Stimulated activated naive CD8-positive, alpha-beta T cell treated with anti-CD3 and anti-CD28 coated beads, Interleukin-15, Interleukin-2, amounts not matched to agents 100 ng/mL and 50 ng/mL, for 24 hours (primary cell): ENCODE results near the gene SFT2D3.
A peak's percentile ranks its signal among the peaks of the same experiment; 100 is the strongest.
"Not testable (repeated sequence)": the region's sequence is repeated elsewhere in the genome, so short reads cannot be mapped to it uniquely, and the experiment has no call there.

Source experiments
- H3K27ac Mint-ChIP-seq: one replicate; pipeline ENCODE4 v1.8.0; 2021; ENCODE audit warnings: mild to moderate bottlenecking, mixed read lengths
- H3K27me3 Mint-ChIP-seq: one replicate; pipeline ENCODE4 v1.8.0; 2021; ENCODE audit warnings: mixed read lengths
- H3K36me3 Mint-ChIP-seq: one replicate; pipeline ENCODE4 v1.8.0; 2021; ENCODE audit warnings: low read depth, mixed read lengths
- H3K4me1 Mint-ChIP-seq: one replicate; pipeline ENCODE4 v1.8.0; 2021; ENCODE audit warnings: low read depth, mixed read lengths
- H3K4me3 Mint-ChIP-seq: one replicate; pipeline ENCODE4 v1.8.0; 2021; ENCODE audit warnings: mild to moderate bottlenecking, mixed read lengths
- H3K9me3 Mint-ChIP-seq: one replicate; pipeline ENCODE4 v1.8.0; 2021; ENCODE audit warnings: mixed read lengths

Gene SFT2D3

GRCh38 chr2:127733113-127733815 is 32.0 kb downstream of the SFT2D3 start:
- H3K4me1 Mint-ChIP-seq: peaks cover 10% of the 10 kb centered on the region
- no peaks in the 10 kb centered on the region for H3K27me3 Mint-ChIP-seq
- H3K27ac Mint-ChIP-seq: no peak overlapping the region
- H3K4me3 Mint-ChIP-seq: no peak overlapping the region
- peaks cover 31% of the 10 kb centered on the region for H3K36me3 Mint-ChIP-seq
- no peaks in the 10 kb centered on the region for H3K9me3 Mint-ChIP-seq

- Mint-ChIP-seq H3K27me3 (no peaks in the 10 kb centered on the region), H3K27ac (no peak overlapping the region), H3K36me3 (peaks cover 39% of the 10 kb centered on the region), H3K4me1 (peaks cover 13% of the 10 kb centered on the region), H3K4me3 (no peak overlapping the region), H3K9me3 (no peaks in the 10 kb centered on the region)
Measured at GRCh38 chr2:127733816-127734537, 32.7 kb downstream of the SFT2D3 start.

GRCh38 chr2:127735044-127735443 is 33.7 kb downstream of the SFT2D3 start:
- H3K4me1 Mint-ChIP-seq: peaks cover 18% of the 10 kb centered on the region
- no peaks in the 10 kb centered on the region for H3K9me3 Mint-ChIP-seq
- H3K27me3 Mint-ChIP-seq: no peaks in the 10 kb centered on the region
- H3K27ac Mint-ChIP-seq: no peak overlapping the region
- H3K36me3 Mint-ChIP-seq: peaks cover 43% of the 10 kb centered on the region
- H3K4me3 Mint-ChIP-seq: no peak overlapping the region

- H3K9me3 Mint-ChIP-seq: no peaks in the 10 kb centered on the region
- peaks cover 46% of the 10 kb centered on the region for H3K36me3 Mint-ChIP-seq
- H3K4me1 Mint-ChIP-seq: peaks cover 22% of the 10 kb centered on the region
- H3K27ac Mint-ChIP-seq: no peak overlapping the region
- no peaks in the 10 kb centered on the region for H3K27me3 Mint-ChIP-seq
- H3K4me3 Mint-ChIP-seq: no peak overlapping the region
Measured at GRCh38 chr2:127735537-127736399, 34.5 kb downstream of the SFT2D3 start.

- H3K36me3 Mint-ChIP-seq: peaks cover 58% of the 10 kb centered on the region
- no peaks in the 10 kb centered on the region for H3K9me3 Mint-ChIP-seq
- no peak overlapping the region for H3K4me3 Mint-ChIP-seq
- H3K27ac Mint-ChIP-seq: no peak overlapping the region
- peaks cover 37% of the 10 kb centered on the region for H3K4me1 Mint-ChIP-seq
- H3K27me3 Mint-ChIP-seq: no peaks in the 10 kb centered on the region
Measured at GRCh38 chr2:127737892-127738291, 36.6 kb downstream of the SFT2D3 start.

- Mint-ChIP-seq H3K27me3 (no peaks in the 10 kb centered on the region), H3K9me3 (no peaks in the 10 kb centered on the region), H3K27ac (no peak overlapping the region), H3K36me3 (peaks cover 77% of the 10 kb centered on the region), H3K4me1 (peaks cover 57% of the 10 kb centered on the region), H3K4me3 (no peak overlapping the region)
Measured at GRCh38 chr2:127739800-127740199, 38.5 kb downstream of the SFT2D3 start.

GRCh38 chr2:127740665-127741288 is 39.5 kb downstream of the SFT2D3 start:
- H3K9me3 Mint-ChIP-seq: no peaks in the 10 kb centered on the region
- H3K27ac Mint-ChIP-seq: peak overlapping the region; percentile 43
- peaks cover 61% of the 10 kb centered on the region for H3K4me1 Mint-ChIP-seq
- H3K4me3 Mint-ChIP-seq: no peak overlapping the region
- H3K36me3 Mint-ChIP-seq: peaks cover 81% of the 10 kb centered on the region
- no peaks in the 10 kb centered on the region for H3K27me3 Mint-ChIP-seq

- Mint-ChIP-seq H3K27ac (no peak overlapping the region), H3K9me3 (no peaks in the 10 kb centered on the region), H3K27me3 (no peaks in the 10 kb centered on the region), H3K36me3 (peaks cover 74% of the 10 kb centered on the region), H3K4me1 (peaks cover 50% of the 10 kb centered on the region), H3K4me3 (no peak overlapping the region)
Measured at GRCh38 chr2:127743477-127744026, 42.3 kb downstream of the SFT2D3 start.

GRCh38 chr2:127747621-127748020 is 46.3 kb downstream of the SFT2D3 start:
- Mint-ChIP-seq H3K27ac (no peak overlapping the region), H3K27me3 (no peaks in the 10 kb centered on the region), H3K9me3 (no peaks in the 10 kb centered on the region), H3K4me3 (no peak overlapping the region), H3K4me1 (peaks cover 38% of the 10 kb centered on the region), H3K36me3 (peaks cover 55% of the 10 kb centered on the region)

- peak overlapping the region; percentile 53 for H3K27ac Mint-ChIP-seq
- H3K9me3 Mint-ChIP-seq, H3K4me3 Mint-ChIP-seq, H3K27me3 Mint-ChIP-seq: not testable (repeated sequence)
- H3K36me3 Mint-ChIP-seq: peaks cover 41% of the 10 kb centered on the region
- H3K4me1 Mint-ChIP-seq: peaks cover 19% of the 10 kb centered on the region
Measured at GRCh38 chr2:127749537-127749936, 48.2 kb downstream of the SFT2D3 start.

GRCh38 chr2:127753374-127753773 is 52.1 kb downstream of the SFT2D3 start:
- Mint-ChIP-seq H3K27ac (no peak overlapping the region), H3K4me1 (peaks cover 12% of the 10 kb centered on the region), H3K27me3 (no peaks in the 10 kb centered on the region), H3K9me3 (no peaks in the 10 kb centered on the region), H3K4me3 (no peak overlapping the region), H3K36me3 (peaks cover 49% of the 10 kb centered on the region)

GRCh38 chr2:127754186-127754585 is 52.9 kb downstream of the SFT2D3 start:
- Mint-ChIP-seq H3K9me3 (no peaks in the 10 kb centered on the region), H3K36me3 (peaks cover 54% of the 10 kb centered on the region), H3K27me3 (no peaks in the 10 kb centered on the region), H3K27ac (no peak overlapping the region), H3K4me3 (no peak overlapping the region), H3K4me1 (peaks cover 10% of the 10 kb centered on the region)
